CD4-positive, alpha-beta T cell treated with Interferon alpha-2 for 1 hour (primary cell): ENCODE results near the gene PYROXD2.
"Not testable (repeated sequence)": the region's sequence is repeated elsewhere in the genome, so short reads cannot be mapped to it uniquely, and the experiment has no call there.

ENCODE experiments used
- DNase-seq, 2 donors: peaks; one replicate each; pipeline ENCODE4 v3.0.0-alpha.2; 2020 to 2022

The PYROXD2 gene

DNA sequence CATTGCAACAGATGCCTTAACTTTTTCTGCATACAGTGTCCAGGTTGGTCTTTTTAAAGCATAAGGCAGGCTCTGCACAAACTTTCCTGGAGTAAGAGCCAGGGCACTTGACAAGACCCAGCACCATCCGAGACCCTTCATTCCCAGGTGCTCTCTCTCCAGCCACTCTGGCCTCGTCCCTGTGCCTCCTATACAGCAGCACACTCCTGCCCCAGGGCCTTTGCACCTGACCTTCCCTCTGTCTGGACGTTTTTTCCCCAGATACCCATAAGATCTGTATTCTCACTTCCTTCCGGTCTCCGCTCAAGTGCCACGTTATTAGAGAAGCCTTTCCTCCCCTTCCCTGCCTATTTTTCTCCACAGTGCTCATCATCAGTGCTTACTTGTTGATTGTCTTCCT lies 25.6 kb downstream of the PYROXD2 start:
- DNase-seq = no peak

DNA sequence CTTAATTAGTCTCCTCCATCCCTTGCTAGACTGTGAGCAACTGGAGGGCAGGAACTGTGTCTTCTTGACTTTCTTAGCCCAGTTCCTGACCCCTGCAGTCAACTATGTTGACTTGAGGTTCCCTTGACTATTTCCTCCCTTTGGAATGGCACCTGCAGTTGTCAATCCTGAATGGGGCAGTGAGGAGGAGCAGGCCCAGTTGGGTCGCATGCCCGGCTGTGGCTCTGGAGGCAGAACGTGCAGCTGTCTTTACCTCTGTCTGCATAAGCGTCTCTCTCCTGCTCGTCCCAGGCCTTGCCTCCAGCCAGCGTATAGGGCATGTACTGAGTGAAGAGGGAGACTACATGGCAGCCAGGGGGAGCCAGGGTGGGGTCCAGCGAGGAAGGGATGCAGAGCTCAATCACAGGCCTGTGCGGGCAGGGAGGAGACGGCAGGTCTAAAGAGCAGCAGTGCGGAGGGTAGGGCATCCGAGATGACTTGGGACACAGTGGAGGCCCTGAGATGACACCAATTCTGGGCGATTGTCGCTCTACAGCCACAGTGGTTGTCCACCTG lies 26.8 kb downstream of the PYROXD2 start:
- DNase-seq = no peak

DNA sequence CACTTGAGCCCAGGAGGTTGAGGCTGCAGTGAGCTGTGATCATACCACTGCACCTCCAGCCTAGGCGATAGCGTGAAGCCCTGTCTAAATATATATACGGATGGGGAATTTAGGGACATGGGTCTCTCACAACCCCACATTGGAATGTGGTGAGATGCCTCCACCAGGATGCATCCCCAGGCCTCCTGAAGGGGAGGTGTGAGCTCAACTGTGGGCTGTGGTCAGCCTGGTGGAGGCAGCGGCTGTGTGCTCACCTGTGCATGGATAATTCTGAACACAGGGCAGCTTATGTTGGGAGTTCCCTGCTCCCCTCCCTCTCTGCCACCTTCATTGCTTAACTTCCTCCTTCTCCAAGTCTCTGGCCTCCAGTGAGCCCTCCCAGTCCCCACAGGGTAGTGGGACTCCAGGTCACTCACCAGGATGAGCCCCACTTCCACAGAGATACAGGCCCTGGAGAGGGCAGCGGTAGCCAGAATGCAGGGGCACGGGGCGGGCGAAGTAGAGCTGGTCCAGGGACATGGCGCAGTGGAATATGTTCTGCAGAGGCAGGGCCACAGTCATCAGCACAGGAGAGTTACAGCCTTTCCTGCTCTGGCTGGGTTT lies 30.4 kb downstream of the PYROXD2 start:
- no peak for DNase-seq

DNA sequence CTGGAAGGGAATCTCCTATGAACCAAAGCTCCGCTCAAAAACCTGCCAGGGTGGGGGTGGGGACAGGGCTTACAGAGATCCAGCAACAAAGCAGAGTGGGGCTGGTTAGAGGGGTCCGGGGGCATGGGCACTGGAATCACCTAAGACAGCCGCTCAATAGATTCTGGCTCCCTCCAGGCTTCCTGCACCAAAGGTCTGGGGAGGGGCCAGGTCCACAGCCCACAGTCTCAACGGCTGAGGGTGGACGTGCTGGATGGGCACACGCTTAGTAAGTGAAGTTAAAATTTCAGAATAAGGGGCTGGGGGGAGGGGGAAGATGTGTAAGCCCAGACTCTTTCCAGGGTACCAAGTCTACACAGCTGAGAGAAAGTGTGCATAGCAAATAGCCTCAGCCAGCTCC lies 31.1 kb downstream of the PYROXD2 start:
- DNase-seq = no peak

DNA sequence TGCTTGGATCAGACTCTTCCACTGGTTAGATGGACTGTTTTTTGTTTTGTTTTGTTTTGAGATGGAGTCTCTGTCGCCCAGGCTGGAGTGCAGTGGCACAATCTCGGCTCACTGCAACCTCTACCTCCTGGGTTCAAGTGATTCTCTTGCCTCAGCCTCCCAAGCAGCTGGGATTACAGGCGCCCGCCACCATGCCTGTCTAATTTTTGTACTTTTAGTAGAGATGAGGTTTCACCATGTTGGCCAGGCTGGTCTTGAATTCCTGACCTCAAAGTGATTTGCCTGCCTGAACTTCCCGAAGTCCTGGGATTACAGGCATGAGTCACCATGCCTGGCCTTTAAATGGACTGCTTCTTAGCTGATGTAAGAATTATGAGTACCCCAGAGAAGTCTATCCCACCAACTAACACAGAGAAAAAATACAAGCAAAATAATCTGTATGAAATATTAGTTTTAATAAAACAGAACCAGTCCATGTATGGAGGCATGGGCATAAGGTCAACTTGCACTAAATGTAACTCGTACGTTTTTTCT lies 31.8 kb downstream of the PYROXD2 start:
- not testable (repeated sequence) for DNase-seq

GRCh38 chr10:98382691-98383101 lies 32.3 kb downstream of the PYROXD2 start:
- no peak for DNase-seq

DNA sequence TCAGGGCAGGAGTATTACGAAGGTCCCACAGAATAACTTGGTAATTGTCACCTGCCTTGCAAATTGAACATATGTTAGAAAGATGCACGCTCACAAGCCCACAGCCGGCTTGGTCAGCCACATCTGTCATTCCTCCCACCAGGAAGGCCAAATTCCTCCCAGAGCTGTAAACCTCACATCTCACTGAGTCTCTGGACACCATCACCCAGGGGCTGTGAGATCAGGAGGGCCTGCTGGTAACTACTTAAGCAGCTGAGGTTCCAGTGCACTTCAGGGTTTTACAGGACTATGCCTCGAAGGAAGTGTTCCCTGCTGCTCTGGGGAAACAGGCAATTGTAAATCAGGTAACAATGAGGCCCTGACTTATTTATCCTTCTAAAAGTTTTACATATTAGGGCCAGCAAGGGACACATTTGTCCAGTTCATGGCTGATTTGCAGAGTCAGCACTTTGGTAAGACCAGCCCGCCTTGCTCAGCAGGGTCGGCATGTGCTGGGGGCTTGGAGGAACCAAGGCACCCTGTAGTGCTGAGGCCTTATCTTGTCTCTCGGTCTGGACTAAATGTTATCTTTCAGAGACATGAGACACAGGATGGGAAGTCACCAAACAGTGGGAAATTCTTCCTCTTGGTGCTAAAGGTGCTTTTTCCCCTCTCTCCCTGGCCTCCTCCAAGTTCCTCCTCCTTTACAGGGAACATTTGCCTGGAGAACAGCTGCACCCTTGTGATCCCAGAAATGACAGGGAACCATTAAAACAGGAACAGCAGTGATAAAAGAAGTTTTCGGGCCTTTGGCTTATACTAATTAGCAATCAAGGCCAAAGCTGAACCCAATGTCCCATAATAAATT lies 34.3 kb downstream of the PYROXD2 start:
- DNase-seq = no peak

DNA sequence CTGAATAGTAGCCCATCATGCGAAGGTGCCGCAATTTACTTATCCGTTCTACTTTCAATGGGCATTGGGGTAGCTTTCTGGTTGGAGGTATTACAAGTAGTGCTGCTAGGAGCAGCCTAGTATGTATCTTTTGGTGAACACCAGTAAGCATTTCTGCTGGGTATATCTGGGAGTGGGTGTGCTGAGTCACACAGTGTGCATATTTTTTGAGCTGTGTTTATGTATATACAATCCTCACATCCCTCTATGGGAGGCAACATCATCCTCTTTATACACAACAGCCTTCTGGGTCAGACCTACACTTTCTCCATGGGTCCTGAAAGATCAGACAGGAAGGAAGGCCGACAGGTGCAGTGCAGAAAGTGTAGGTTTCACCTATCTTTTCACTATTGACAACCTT lies 36.3 kb downstream of the PYROXD2 start:
- DNase-seq = no peak

GRCh38 chr10:98377536-98377935 lies 37.4 kb downstream of the PYROXD2 start:
- DNase-seq = no peak

DNA sequence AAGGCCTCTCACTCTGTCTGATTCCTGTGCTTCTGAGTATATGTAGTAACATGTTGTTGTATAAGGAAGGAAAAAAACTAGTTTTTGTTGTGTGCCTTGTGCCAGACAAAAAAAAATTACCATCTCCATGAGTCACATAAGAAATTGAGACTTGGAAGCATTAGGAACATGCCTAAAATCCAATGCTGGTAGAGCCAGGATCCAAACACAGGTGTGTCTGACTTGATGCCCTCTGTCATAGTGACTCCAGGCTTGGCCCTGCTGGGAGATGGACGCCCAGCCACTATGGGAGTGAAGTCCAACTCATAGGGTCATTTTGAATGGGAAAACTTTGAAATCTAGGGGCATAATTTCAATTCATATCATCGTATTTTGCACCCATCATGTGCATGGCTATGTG lies 38.0 kb downstream of the PYROXD2 start:
- DNase-seq = no peak

DNA sequence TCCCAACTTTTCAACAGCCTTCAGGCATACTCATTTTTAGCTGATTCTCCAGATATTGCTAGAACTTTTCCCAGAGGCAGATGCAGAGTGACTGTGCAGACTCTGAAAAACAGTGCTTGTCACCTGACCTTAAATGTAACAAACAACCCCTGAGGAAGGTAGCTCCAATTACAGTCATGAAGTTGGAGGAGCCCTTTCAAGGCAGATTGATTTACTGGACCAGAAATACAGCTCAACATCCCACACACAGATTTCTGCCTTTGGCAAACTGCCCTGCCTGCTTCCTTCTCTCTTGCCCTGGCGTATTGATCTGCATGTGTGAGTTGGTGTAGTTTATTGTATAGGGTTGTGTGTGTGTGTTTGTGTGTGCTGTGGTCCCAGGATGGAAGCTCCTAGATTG lies 38.5 kb downstream of the PYROXD2 start:
- DNase-seq = no peak

DNA sequence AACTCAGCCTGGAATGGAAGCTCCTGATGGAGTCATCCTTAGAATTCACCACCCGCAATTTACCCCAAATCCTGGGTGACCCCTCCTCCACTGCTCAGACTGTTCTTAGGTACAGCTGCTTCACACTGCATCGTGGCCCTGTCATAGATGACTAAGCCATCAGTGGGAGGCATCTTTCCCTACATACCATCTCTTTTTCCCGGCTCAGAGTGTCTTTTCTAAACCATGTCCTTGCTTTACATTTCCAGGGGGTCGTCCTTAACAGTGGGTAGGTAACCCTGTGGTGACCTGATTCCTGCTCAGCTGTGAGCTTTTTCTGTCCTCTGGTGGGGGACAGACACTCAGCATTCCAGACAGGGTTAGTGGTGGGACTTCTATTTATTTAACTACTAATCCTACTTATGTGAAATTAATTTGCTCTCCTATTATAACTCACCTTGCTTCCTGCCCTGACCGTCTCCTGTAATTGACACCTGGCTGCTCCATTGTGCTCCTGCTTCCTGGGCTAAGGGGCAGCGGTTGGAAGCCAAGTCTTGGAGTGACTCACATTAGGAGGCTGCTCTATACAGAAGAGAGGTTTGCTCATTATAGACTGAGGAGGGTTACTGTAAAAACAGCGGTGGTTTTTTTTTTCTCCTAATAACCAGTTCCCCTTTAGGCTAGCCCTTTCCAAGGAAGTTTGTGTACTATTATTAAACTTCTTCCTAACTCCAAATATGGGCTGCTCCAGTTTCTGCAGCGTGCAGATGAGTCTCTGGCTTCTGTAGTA lies 40.6 kb downstream of the PYROXD2 start:
- DNase-seq = no peak

- DNase-seq = no peak
Observed at GRCh38 chr10:98373260-98374040, 41.5 kb downstream of the PYROXD2 start.

DNA sequence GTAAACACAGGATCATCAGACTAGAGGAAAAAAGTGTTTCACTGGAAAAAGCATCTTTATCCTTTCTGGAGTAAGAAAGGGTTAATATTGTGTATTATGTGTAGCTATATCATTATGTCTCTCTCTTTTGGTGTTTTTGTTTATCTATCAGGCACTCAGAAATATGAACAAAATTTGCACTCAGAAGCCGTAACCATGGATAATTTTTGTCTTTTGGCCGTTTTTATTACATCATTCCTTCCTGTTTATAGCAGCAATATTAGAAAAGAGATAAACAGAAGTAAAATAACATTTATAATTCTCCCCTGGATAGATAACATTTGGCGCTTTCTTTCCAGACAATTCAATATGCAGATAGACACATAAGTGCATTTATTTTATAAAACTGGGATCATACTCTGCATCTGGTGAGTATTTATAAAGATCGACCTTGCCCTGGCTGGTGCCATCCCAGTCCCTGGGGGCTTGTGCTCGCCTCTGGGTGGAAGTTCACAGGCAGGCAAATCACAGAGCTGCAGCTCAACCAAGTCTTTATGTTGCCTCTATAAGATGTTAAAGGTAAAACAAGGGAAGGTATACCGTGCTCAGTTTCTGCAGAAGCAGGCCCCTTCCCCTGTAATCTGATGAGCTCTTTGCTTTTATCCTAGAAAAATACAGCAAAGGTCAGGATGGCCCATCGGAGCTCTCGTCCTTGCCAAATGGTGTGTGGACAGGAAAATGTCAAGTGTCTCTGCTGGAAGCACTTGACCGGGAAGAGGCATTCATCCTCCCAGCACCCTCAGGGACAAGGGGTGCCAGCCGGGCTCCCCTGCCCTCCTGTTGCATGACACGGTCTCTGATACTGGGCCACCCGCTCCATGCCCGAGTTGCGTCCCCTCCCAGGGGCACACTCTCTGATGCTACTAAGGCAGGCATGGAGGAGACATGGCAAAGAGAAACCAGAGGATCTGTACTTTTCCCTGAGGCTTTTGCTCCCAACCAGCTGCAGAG lies 43.9 kb downstream of the PYROXD2 start:
- no peak for DNase-seq

GRCh38 chr10:98369801-98370200 lies 45.2 kb downstream of the PYROXD2 start:
- no peak for DNase-seq

GRCh38 chr10:98368644-98369043 lies 46.3 kb downstream of the PYROXD2 start:
- DNase-seq = no peak

GRCh38 chr10:98367604-98368451 lies 47.2 kb downstream of the PYROXD2 start:
- no peak for DNase-seq

DNA sequence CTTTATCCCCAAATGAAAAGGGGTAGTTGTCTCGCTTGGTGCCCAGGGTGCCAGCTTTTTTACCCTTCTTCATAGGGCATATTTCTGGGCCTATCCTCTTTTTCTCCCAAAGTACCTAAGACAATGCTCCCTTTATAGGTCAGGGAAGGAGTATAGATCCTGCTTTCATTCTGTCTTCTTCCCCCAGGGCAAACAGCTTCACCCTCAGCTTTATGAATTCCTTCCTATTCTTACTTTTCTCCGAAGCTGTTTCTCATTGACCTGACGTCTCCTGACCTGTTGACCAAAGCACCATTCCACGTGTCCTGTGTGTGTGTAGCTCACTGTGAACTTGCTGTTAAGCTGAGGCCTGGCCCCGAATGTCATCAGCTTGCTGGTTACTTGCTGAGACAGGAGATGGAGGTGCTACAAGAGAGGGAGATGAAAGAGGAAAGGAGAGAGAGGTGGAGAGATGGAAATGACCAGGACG lies 48.9 kb downstream of the PYROXD2 start:
- no peak for DNase-seq

DNA sequence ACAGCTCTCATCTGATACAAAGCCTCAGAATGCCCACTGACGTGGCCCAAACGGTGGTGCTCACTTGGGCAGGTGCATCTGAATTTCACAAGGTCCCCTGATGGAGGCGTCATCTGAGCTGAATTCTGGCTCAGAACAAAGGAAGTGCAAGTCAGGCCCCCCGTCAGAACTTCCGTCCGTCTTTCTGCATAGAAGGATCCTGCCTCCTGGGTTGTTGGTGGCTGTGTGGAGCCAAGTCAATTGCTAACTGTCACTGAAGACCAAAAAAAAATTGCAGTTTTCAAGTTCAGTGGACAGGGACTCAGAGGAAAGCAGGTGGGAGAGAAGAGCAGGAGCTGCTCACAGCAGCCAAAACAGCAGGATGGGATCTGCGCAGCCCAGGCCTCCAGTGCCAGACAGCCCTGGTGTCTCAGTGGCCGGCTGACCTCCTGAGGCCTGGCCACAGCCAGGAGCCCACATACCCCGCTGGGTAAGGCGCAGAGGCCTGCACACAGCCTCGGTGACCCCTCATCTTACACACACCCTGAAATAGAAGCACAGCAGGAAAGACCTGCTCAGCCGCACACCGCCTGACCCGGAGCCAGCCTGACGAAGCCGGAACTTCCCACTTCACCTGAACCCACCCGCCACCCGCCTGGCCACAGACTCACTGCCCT lies 49.4 kb downstream of the PYROXD2 start:
- no peak for DNase-seq
